A673 (cell line): ENCODE measurements around the gene SMIM44.

ENCODE experiments used
- EZH2 ChIP-seq: fragments of 200-600 bp; sonication (generic); IDR thresholded peaks from 2 replicates; pipeline ENCODE4 v1.6.1; 2017; ENCODE audit warnings: borderline replicate concordance, low read depth, mild to moderate bottlenecking, mixed read lengths, antibody characterized with exemption, low read length; ENCODE audit not compliant: poor library complexity, severe bottlenecking
- TF ChIP-seq, protein P1 (sequence below): fragments of 300-800, 200-600 bp; sonication (generic); conservative IDR thresholded peaks from 2 replicates; pipeline ENCODE4 v1.5.1; 2017; ENCODE audit warnings: low read depth, mild to moderate bottlenecking, antibody characterized with exemption, low read length, moderate library complexity, mixed read lengths

DNA sequence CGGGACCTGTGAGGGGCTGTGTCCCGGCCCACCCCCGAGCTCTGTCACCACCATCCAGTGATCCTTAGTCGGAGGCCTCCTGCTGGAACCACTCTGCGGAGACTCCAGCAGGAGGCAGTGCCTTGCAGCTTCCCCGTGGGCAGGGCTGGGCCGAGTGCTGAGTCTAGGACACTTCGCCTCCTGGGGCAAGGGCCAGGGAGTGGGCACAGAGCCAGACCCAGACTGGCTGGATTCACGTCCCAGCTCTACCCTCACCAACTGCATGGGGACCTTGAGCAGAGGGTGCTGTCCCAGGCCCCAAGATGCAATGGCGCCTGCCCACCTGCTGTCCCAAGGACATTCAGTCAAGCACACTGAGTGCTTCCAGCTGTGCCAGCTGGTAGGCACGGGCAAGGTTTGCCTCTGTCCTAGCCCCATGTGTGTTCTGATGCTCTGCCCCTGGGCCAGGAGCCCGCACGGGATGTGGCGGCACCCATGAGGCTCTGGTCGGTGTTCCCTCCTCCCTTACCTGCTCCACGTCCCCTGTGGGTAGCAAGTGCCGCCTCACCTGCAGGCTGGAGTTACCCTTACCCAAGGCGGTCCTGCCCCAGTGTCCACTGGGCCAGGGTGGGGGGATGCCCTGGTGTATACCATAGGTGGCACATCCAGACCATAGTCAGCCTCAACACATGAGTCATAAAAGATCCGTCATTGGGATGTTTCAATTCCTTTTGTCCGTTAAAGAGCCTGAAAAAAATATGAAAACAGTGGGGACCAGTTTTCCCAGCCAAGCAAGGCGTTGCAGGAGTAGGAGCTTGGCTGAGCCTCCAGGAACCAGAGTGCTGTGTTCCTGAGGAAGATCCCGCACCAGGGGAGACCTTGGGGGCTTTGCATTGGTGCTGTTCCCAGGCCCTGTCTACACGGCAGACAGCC, 30.2 kb upstream of the SMIM44 start:
- TF ChIP-seq, protein P1, sequence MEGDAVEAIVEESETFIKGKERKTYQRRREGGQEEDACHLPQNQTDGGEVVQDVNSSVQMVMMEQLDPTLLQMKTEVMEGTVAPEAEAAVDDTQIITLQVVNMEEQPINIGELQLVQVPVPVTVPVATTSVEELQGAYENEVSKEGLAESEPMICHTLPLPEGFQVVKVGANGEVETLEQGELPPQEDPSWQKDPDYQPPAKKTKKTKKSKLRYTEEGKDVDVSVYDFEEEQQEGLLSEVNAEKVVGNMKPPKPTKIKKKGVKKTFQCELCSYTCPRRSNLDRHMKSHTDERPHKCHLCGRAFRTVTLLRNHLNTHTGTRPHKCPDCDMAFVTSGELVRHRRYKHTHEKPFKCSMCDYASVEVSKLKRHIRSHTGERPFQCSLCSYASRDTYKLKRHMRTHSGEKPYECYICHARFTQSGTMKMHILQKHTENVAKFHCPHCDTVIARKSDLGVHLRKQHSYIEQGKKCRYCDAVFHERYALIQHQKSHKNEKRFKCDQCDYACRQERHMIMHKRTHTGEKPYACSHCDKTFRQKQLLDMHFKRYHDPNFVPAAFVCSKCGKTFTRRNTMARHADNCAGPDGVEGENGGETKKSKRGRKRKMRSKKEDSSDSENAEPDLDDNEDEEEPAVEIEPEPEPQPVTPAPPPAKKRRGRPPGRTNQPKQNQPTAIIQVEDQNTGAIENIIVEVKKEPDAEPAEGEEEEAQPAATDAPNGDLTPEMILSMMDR: no peak
- no peak for TF ChIP-seq EZH2
